Measurements from ENCODE around the gene C6orf47. TPM values are rescaled to one million over a fixed set of nuclear protein-coding genes. Genes with fewer than 3 reads are reported as not detected.

The C6orf47 gene
- total RNA-seq, 1 experiment from 2014 or later: 21.5 TPM

DNA sequence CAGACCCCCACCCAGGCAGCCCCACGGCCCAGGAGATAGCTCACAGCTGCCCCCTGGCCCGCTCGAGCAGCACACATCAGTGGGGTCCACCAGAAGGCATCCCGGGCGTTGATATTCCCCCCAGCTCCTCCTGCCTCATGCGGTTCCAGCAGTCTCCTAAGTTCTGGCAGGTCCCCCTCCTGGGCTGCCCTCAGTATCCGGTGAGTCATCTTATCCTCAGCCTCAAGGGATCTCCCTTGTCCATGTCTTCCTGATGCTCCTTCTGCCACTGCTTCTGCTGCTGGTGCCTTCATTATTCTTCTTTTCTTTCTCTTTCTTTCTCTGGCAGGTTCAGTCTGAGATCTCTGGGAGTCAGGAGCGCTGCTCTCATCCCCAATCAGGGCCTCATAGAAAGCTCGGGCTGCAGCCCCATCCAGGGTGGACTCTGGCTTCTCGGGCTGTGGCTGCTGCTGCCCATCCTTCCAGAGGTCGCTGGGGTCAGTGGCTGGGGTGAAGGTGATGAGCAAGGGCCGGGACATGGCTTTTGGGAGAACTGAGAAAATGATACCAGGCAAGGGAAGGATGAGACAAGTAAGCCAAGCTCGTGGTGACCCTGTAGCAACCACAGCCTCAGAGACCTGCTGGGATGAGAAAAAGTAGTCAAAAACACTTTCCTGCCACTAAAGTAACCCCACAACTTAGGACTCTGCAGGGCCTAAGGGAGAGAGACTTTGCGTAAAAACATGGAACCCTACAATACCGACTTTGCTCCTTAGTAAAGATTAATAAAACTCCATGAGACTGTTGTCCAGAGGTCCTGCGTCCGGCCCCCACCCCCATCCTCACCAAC is 3.6 kb upstream of the C6orf47 start:
- DNase-seq (ENCODE audit: low read depth): peak; percentile 34
- in situ Hi-C loops (cut with HindIII; ENCODE audit: low pct_unique_long_range_greater_than_20kb, low sequenced_read_pairs): no loop called here

DNA sequence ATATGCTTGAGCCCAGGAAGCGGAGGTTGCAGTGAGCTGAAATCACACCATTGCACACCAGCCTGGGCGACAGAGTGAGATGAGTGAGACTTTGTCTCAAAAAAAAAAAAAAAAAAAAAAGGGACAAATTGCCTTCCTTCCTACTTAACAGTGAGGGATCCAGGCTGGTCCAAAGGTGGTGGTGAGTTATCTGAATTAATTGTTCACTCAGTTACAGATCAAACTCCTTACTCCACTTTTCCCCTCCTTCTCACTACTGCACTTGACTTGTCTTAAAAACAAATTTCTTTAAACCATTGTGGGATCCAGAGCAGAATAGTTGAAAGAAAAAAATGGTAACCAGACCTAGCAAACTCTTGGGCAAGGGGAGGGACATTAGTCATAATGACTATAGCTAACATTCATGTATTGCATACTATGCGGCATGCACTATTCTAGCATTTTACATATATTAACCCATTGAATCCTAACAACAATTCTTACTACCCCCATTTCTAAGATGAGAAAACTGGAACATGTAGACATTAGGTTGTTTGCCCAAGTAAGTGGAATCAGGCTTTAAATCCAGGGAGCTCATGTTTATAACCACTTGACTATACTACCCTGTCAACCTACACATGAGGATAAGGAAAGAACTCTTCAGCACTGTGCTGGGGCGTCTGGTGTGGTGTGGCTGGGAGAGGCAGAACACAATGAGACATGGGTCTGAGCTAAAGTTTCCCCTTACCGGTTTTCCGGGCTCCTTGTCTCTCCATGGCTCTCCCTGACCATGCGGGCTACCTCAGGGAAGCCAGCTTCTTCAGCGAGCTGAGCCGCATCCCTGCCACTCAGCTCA is 2.8 kb upstream of the C6orf47 start:
- in situ Hi-C loops (cut with HindIII; ENCODE audit: low pct_unique_long_range_greater_than_20kb, low sequenced_read_pairs): no loop called here
- no peak for DNase-seq (ENCODE audit: low read depth)

DNA sequence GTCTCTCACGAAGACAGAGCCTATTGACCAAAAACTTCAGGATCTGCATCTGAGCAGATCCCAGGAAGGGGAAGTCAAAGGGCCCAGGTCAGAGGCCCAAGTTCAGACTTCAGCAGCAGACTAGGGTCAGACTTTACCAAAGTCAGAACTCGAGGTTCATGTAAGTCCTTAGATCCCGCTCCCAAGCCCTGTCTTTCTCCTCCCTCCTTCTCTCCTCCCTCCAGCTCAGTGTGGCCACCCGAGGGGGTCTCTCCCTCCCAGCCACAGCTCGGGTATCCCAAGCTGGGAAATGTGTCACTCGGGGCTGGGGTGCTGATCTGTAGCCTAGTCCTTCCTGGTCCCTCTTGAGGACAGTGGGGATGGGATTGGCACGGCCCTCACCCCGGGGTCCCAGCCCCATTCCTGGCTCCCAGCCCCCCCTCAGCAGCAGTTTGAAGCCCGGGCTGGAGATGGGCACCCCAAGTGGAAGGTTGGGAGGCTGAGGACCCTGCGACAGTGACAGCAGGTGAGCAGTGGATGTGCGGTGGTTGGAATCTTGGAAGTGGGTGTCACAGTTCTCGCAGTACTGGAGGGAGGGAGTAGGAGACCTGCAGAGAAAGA is 1.6 kb upstream of the C6orf47 start:
- in situ Hi-C loops (cut with HindIII; ENCODE audit: low pct_unique_long_range_greater_than_20kb, low sequenced_read_pairs): no loop called here
- DNase-seq (ENCODE audit: low read depth): no peak

DNA sequence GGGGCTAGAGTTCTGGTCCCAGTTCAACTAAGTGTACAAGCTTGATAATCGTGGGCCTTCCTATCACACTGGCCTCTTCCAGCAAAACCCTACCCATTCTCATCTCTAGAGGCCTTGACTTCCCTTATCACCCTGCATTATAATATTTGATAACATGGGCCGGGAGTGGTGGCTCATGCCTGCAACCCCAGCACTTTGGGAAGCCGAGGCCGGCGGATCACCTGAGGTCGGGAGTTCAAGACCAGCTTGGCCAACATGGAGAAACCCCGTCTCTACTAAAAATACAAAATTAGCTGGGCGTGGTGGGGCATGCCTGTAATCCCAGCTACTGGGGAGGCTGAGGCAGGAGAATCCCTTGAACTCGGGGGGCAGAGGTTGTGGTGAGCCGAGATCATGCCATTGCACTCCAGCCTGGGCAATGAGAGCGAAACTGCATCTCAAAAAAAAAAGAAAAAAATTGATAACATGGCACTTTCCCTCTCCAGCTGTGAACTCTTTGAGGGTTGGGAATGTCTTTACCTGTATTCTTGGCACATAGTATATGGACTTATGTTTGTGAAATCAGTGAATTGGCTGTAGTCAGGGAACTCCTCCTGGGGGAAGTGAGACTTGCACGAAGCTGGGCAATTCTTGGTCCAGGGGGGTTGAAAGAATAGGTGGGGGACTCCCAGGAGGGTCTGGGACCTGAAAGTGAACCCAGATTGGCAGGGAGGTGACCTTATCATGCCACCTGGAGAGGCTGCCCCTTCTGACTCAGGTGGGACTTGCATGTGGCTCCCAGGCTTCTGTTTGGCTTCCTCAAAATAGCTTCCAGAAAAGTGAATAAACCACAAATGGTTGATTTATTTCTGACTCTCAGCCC is 915 bp upstream of the C6orf47 start:
- in situ Hi-C loops (cut with HindIII; ENCODE audit: low pct_unique_long_range_greater_than_20kb, low sequenced_read_pairs): no loop called here

DNA sequence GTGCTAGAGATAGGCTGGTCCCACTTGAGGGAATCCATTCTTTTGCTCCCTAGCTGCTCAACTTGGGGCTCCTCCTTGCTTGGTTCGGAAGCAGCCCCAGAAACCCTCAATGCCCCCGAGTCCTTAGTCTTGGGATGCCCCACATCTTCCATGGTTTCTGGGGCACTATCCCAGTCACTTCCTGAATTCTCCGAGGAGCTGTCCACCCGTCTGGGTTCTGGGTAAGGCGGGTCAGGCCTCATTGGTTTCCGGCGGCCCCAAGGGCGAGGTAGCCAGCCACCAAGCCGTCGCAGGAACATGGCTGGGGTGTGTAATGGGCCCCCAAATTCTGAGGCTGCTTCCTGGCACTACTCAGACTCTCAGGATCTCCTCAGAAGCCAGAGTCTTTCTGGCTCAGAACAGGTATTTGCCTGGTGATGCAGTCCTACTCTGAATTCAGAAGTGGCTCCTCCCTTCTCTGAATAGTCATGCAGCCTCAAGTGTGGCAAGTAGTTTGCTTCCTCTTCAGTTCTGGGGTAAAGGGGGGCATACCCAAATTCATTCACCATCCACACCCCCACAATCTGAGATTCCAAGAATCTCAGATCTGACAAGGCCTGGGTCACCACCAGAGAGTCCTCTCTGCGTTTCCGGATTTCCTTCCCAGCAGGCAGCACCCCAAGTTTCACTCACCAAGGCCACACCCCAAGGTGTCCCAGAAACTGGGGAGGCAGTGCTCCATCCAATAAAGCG is 763 bp downstream of the C6orf47 start:
- in situ Hi-C loops (cut with HindIII; ENCODE audit: low pct_unique_long_range_greater_than_20kb, low sequenced_read_pairs): no loop called here
- no peak for DNase-seq (ENCODE audit: low read depth)

More for the DNA sequence above, 915 bp upstream of the C6orf47 start:
- DNase-seq (ENCODE audit: low read depth): no peak

DNA sequence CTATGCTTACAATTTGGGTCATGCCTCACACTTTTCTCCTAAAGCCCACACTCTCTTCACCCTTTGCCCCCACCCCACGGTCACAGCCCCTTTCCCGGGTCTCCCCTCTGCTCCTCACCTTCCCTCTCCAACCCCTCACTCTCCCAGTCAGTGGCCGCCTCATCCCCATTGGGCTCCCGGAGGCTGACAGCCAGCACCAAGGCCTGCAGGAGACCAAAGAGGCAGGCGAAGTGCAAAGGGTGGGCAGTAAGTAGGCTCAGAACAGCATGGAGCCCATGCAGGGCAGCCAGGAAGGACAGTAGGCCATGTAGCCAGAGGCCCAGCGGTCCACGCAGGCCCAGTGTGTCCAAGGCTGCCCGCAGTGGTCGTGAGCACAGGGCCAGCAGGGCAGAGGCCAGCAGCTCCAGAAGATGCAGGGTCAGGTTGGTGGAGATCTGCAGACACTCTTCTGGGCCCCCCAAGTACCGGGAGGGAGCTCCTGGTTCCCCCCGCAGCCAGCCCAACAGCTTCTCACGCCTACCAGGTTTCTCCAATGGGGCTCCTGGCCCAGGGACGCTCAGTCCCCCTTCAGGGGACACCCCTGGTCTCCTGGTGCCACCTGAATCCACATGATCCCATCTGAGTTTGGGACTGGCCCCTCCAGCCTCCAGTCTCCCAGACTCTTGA is 1.5 kb downstream of the C6orf47 start:
- in situ Hi-C loops (cut with HindIII; ENCODE audit: low pct_unique_long_range_greater_than_20kb, low sequenced_read_pairs): no loop called here

DNA sequence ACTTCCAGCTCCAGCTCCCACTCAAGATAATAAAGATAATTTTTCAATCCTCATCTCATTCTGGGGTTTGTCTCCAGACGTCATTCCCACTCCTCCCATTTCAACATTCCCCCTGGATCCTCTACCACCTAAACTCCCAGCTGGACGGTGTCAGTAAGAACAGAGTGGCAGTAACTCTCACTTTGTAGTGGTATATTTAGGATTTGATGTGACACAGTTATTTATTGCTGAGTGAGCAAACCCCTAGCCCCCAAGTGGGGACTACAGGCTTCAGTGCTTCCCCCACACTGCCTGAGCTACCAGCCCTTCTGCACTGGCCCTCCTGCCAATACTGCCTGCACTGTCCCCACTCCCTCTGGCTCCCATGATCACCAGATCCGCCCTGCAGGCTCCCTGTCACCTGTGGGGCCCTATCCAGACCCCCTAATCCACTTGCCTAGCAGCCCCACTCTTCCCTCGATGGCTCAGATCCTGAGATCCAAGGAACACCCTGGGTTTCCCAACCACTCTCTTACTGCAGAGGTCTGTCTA is 2.4 kb downstream of the C6orf47 start:
- no peak for DNase-seq (ENCODE audit: low read depth)
- in situ Hi-C loops (cut with HindIII; ENCODE audit: low pct_unique_long_range_greater_than_20kb, low sequenced_read_pairs): no loop called here

More for the DNA sequence above, 1.5 kb downstream of the C6orf47 start:
- DNase-seq (ENCODE audit: low read depth): no peak

DNA sequence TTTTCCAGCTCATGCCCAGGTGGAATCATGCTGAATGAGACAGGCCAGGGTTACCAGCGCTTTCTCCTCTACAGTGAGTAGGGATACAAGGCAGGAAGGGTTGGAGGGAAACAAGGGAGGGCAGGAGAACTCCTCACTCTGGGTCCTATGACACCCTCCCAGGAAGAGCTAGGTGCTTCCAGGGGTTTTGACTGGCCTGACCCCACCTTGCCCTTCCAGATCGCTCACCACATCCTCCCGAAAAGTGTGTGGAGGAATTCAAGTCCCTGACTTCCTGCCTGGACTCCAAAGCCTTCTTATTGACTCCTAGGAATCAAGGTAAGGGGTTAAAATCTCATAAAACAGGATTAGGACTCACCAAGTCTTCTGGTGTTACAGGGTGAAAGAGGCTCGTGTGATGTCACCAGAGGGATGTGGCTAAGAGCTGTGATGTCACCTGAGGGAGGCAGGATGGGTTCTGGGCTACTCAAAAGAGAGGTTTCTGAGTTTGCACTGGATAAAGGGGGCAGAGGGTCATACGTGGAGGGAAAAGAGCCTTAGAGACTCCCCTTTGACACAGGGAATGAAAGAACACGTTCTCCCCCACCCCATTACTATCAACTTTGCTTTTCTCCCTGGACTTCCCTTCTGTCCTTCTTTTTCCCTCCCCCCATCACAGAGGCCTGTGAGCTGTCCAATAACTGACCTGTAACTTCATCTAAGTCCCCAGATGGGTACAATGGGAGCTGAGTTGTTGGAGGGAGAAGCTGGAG is 3.0 kb downstream of the C6orf47 start:
- in situ Hi-C loops (cut with HindIII; ENCODE audit: low pct_unique_long_range_greater_than_20kb, low sequenced_read_pairs): no loop called here
- DNase-seq (ENCODE audit: low read depth): no peak

DNA sequence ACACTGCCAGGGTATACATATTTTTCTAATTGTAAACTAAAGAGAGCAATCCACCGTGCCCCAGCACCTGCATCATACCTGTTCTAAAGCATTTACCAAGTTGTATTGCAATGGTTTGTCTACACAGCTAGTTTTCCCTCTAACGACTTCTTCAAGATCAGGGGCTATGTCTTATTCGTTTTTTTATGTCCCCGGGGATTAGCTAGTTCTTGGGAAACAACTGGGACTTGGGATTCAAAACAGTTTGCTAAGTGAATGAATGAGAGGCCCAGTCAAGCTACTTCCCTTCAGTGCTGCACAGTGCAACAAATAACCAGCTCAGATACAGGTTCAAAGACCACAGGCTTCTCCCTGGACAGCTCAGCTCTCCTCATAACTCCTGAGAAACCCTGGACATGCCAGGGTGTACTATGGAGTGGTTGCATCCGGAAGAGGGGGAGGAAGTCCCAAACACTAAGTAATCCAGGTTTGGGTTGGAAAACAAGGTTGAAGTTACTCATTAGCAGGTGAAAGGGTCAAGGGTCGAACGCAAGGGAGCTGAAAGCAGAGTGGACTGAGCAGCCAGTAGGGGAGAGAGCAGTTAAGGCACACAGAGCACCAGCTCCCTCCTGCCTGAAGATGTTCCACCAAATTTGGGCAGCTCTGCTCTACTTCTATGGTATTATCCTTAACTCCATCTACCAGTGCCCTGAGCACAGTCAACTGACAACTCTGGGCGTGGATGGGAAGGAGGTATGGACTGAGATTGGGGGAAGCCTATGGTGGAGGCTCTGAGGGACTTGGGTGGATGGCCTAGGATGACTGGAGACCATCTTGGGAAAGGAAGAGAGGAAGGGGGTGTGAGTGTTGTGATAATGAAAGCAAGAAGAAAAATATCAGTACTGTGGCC is 5.0 kb downstream of the C6orf47 start, which contains the start of gene APOM:
TSS of gene APOM (plus strand) at position 546 of the 889 bp plus-strand sequence. CDS start at position 619, 73 bp downstream.
- DNase-seq (ENCODE audit: low read depth): peak; percentile 56

DNA sequence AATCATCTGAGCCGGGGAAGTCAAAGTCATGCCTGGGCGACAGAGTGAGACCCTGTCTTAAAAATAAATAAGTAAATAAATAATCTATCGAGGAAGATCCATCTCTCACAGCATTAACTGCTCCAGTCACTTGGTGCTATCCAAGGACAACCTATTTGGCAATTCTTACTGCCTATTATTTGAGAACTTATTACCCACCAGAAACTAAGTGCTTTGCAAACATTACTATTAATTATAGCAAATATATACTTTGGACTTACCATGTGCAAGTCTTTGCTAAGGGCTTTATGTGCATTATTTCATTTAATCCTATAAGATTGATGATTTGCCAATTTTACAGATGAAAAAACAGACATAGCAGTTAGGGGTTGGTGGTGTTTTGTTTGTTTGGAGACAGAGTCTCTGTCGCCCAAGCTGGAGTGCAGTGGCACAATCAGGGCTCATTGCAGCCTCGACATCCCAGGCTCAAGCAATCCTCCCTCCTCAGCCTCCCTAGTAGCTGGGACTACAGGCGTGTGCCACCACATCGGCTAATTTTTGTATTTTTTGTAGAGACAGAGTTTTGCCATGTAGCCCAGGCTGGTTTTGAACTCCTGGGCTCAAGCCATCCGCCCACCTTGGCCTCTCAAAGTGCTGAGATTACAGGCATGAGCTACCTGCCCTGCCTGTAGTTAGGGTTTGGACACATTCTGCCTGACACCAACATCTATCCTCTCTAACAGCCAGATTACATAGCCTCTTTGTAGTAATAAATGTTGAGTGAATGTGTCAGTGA is 5.8 kb downstream of the C6orf47 start:
- in situ Hi-C loops (cut with HindIII; ENCODE audit: low pct_unique_long_range_greater_than_20kb, low sequenced_read_pairs): no loop called here
- DNase-seq (ENCODE audit: low read depth): no peak

More for the DNA sequence above, 5.0 kb downstream of the C6orf47 start, which contains the start of gene APOM:
- in situ Hi-C loops (cut with HindIII; ENCODE audit: low pct_unique_long_range_greater_than_20kb, low sequenced_read_pairs): no loop called here

DNA sequence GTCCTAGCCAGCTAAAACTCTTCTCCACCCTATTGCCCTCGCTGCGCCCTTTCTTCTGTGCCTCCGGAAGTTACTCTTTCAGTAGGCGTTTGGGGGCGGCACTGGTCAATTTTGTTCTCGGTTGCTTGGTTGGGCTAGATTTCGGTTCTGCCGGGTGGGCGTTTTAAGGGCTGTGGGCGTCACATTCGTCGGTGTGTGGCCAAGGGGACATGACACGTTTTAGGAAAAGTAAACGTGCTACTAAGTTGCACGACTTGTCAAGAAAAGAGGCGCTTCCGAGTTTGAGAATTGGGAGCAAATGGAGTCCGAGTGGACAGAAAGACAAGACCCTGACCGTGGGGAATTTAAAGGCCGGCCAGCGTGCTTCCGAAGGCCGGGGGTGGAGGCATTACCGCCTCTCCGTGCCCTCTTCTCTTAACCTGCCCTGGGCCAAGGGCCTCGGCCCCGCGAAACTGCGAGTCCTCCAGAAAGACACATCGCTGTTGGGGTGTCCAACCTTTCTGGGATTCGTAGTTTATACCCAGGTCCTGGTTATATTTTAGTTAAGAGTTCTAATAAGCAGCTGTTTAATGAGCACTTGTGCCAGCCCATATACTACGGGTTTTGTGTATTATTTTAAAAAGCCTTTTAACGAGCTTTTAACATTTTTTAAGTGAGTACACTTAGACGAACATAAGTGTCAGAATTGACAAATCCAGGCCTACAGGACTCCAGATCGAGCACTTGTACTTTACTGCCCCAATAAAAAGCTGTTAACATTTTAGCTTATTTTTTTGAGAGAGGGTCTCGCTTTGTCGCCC is 7.5 kb downstream of the C6orf47 start:
- in situ Hi-C loops (cut with HindIII; ENCODE audit: low pct_unique_long_range_greater_than_20kb, low sequenced_read_pairs): no loop called here
- peak; percentile 98 for DNase-seq (ENCODE audit: low read depth)

DNA sequence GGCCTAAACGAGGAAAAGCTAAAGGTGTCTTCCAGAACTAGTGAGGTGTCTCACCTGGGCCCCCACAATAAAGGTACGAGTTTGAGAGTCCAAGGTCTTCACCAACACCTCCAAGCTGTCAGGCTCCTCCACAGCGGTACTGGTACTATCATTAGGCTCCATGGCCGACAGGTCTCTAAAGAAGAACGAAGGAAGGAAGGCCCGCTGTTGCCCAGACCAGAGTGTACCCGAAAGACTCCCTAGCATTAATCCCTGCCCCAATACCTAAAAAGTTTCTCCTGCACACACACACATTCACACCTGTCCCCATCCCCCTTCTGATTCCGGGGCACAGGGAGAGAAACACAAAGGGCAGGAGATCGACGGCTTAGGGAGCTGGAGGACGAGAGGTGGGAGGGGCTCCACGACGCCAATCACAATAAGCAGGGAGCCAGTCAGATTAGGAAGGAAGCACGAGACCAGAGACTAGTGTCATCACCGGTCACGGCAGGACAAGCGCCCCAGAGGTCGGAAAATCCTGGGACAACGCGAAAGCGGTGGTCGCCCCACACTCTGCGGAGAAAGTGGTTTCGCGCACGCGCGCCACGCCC is 8.9 kb downstream of the C6orf47 start:
- DNase-seq (ENCODE audit: low read depth): peak; percentile 86
- in situ Hi-C loops (cut with HindIII; ENCODE audit: low pct_unique_long_range_greater_than_20kb, low sequenced_read_pairs): no loop called here

DNA sequence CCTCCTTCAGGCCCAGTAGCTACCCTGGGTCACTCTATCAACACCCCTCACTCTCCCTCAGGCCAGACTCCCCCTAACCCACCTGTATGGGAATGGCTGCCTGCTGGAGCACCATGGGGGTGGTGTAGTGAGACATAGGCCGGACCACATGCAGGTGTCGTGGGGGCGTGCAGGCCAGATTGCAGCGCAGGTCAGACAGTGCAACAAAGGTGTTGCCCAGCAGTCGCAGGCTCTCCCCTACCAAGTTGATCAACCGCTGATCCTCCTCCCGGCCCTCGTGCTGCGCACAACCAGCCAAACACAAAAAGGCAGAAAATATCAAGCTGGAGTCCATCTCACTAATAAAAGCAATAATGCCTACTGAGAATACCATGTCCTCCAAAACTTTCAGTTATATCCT is 15.3 kb downstream of the C6orf47 start:
- in situ Hi-C loops (cut with HindIII; ENCODE audit: low pct_unique_long_range_greater_than_20kb, low sequenced_read_pairs): no loop called here
- DNase-seq (ENCODE audit: low read depth): no peak

Measured in Caki2 (cell line).